ENCODE measurements around the gene GRHL1. TPM values are rescaled to one million over a fixed set of nuclear protein-coding genes. Genes with fewer than 3 reads are reported as not detected.

The GRHL1 gene
- total and polyA plus RNA-seq, 2 of the 4 experiments (the other 2 are of a cell fraction) = 0.18 to 0.21 TPM

DNA sequence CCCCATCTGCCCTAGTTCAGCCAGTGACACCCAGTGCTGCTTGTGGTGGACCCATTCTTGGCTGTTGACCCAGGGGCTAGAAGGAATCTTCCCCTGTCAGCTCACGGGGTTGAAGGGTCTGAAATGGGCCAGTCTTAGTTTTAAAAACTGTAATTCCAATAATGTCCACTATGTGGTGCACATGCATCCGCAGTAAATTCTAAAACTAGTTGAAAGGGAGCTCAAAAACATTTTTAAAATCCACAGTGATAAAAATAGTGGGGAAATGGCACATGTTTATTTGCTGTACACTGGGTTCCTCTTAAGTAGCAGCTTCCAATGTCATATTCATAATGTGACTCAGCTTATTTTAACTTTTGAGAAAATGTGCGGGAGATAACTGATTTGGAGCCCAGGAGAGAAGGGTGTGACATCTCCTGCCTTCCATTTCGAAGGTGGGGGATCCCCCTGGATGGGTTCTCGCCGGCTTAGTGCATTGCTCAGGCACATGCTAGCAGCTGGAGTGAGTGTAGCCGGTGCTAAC lies 32.8 kb downstream of the GRHL1 start (continued):
- TF ChIP-seq MAZ (IDR thresholded peaks at IDR 0.05; ENCODE audit: borderline replicate concordance, low read depth, low read length) = no peak

DNA sequence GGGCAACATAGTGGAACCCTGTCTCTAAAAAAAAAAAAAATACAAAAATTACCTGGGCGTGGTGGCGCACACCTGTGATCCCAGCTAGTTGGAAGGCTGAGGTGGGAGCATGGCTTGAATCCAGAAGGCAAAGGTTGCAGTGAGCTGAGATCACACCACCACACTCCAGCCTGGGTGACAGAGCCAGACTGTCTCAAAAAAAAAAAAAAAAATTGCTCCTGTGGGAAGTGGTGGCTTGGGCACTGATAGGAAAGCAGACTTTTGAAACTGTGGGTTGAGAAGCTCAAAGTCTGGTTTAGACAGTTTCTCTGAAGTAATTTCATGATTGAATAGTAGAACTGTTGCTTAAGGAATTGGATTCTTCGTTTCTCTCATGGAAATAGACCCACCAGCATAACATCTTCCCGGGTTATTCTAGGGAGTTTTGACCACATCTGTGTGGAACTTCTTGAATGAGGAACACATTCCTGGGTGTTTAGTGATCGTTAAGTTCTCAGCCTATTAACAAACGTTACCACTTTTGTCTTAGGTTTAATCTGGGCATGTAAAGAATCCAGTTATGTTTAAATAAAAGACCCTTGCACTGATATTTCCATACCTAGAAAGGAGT lies 33.5 kb downstream of the GRHL1 start:
- whole genome bisulfite sequencing, 2 experiments (ENCODE audit: extremely low coverage in 2 of 2, insufficient read length in 1 of 2) = no CpG with 5 or more reads among the region's 6 CpGs
- no peak overlapping the region for H3K9ac ChIP-seq (ENCODE audit: low read depth, low read length)
- H4K8ac ChIP-seq (ENCODE audit: low read depth in 2 of 2, low read length in 2 of 2) = no peak overlapping the region
- no peak overlapping the region for H3K56ac ChIP-seq (ENCODE audit: extremely low read depth, insufficient read depth, low read length)
- H3K4me2 ChIP-seq (ENCODE audit: low read depth, low read length) = peak overlapping the region; percentile 72; the same call in 1 of the 2 replicates
- no peak overlapping the region; the same call in 1 of the 2 replicates for H4K5ac ChIP-seq (ENCODE audit: low read depth, low read length)
- H3K4ac ChIP-seq (ENCODE audit: low read depth, low read length) = peak overlapping the region; percentile 46; the same call in 1 of the 2 replicates
- no peak overlapping the region for H2AK9ac ChIP-seq (replicated peaks; ENCODE audit: low read depth, low read length, poor library complexity)
- no peaks in the 10 kb centered on the region for H3K36me3 ChIP-seq (ENCODE audit: control insufficient read depth, insufficient read depth, low read length)
- no peak overlapping the region; the same call in 1 of the 2 replicates for H2BK20ac ChIP-seq (ENCODE audit: low read depth, low read length)
- 0 out of 2 replicates have a peak overlapping the region, but pooled peaks have one; percentile 29 for H3K14ac ChIP-seq (replicated peaks; ENCODE audit: low read depth, low read length)
- peaks cover 12% of the 10 kb centered on the region for H3K4me1 ChIP-seq (ENCODE audit: control insufficient read depth, insufficient read depth, low read length)
- no TSS peak for BruUV-seq (replicated peaks)
- H3K79me1 ChIP-seq (ENCODE audit: low read depth in 1 of 2, low read length in 2 of 2) = no peaks in the 10 kb centered on the region
- H4K20me1 ChIP-seq (ENCODE audit: insufficient read depth, low read length) = no peaks in the 10 kb centered on the region
- H3K23ac ChIP-seq (ENCODE audit: low read depth, low read length) = no peak overlapping the region
- H3K27ac ChIP-seq (ENCODE audit: insufficient read depth, low read length) = no peak overlapping the region
- CTCF ChIA-PET = interaction anchor here (0.5 to 1.9 kb wide), 21 partner anchors 8 to 390 kb away, joined by 3 to 14 read pairs (median 3); partner anchors contain the start of genes KLF11 and TAF1B
- in situ Hi-C loops (cut with MboI; ENCODE audit: low sequenced_read_pairs) (no loop called here), dilution Hi-C loops (cut with HindIII; ENCODE audit: low sequenced_read_pairs, unreplicated experiment) (no loop called here), intact Hi-C loops (cut with micrococcal nuclease) (loop anchor here (2.0 kb wide), 1 partner anchor 58 kb away; the partner anchor contains the start of gene KLF11)
- H2BK120ac ChIP-seq (ENCODE audit: low read depth, low read length) = peak overlapping the region; percentile 70; the same call in 1 of the 2 replicates
- POLR2A ChIA-PET (ENCODE audit: unreplicated experiment) = no interaction called here
- H3K9me1 ChIP-seq (ENCODE audit: insufficient read depth, low read length) = peaks cover 7% of the 10 kb centered on the region
- H3K27me3 ChIP-seq (ENCODE audit: control insufficient read depth, insufficient read depth, low read length) = no peaks in the 10 kb centered on the region
- no peak overlapping the region for H3K4me3 ChIP-seq (ENCODE audit: insufficient read depth, low read depth, low read length)
- H4K91ac ChIP-seq (ENCODE audit: insufficient read depth, low read depth, low read length) = no peak overlapping the region
- H2AK5ac ChIP-seq (ENCODE audit: low read depth, low read length) = no peak overlapping the region; the same call in 1 of the 2 replicates
- peak overlapping the region; percentile 77 for H2BK5ac ChIP-seq (ENCODE audit: low read depth, low read length, poor library complexity, severe bottlenecking)
- no peak overlapping the region for H2AFZ ChIP-seq (replicated peaks; ENCODE audit: low read length, poor library complexity)
- ATAC-seq (ENCODE audit: low read depth) = peak; percentile 61
- DNase-seq = peak; percentile 63
- H3K9me3 ChIP-seq (ENCODE audit: control insufficient read depth, insufficient read depth, low read length) = no peaks in the 10 kb centered on the region
- peak overlapping the region; percentile 56; the same call in 1 of the 2 replicates for H3K18ac ChIP-seq (ENCODE audit: low read depth, low read length)
- no peak overlapping the region for H2BK15ac ChIP-seq (ENCODE audit: low read depth, low read length)
- no peak for TF ChIP-seq MXI1 (IDR thresholded peaks at IDR 0.05; ENCODE audit: borderline replicate concordance, low read depth, low read length)
- TF ChIP-seq CEBPB (IDR thresholded peaks at IDR 0.05; ENCODE audit: low read depth, low read length) = no peak
- no peak for TF ChIP-seq RAD21 (IDR thresholded peaks at IDR 0.05; ENCODE audit: low read length)
- no peak for TF ChIP-seq SMC3 (IDR thresholded peaks at IDR 0.05; ENCODE audit: low read depth, low read length)
- TF ChIP-seq POLR2A (IDR thresholded peaks at IDR 0.05; ENCODE audit: low read depth, low read length) = no peak
- TF ChIP-seq NFE2L2 (IDR thresholded peaks at IDR 0.05; ENCODE audit: low read depth, low read length) = no peak
- TF ChIP-seq, protein P1, sequence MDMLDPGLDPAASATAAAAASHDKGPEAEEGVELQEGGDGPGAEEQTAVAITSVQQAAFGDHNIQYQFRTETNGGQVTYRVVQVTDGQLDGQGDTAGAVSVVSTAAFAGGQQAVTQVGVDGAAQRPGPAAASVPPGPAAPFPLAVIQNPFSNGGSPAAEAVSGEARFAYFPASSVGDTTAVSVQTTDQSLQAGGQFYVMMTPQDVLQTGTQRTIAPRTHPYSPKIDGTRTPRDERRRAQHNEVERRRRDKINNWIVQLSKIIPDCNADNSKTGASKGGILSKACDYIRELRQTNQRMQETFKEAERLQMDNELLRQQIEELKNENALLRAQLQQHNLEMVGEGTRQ (IDR thresholded peaks at IDR 0.05; ENCODE audit: low read depth, low read length) = no peak
- TF ChIP-seq RFX5 (IDR thresholded peaks at IDR 0.05; ENCODE audit: low read depth, low read length) = no peak
- no peak for TF ChIP-seq MAZ (IDR thresholded peaks at IDR 0.05; ENCODE audit: borderline replicate concordance, low read depth, low read length)
- no peak for TF ChIP-seq FOS (IDR thresholded peaks at IDR 0.05; ENCODE audit: low read depth, low read length)
- TF ChIP-seq ELK1 (IDR thresholded peaks at IDR 0.05; ENCODE audit: borderline replicate concordance, low read depth, low read length) = no peak
- no peak for TF ChIP-seq RCOR1 (IDR thresholded peaks at IDR 0.05; ENCODE audit: insufficient replicate concordance, low read length)
- no peak for TF ChIP-seq MAFK (IDR thresholded peaks at IDR 0.05; ENCODE audit: low read depth, low read length)
- no peak for TF ChIP-seq CHD1 (IDR thresholded peaks at IDR 0.05; ENCODE audit: low read depth, low read length)
- no peak for TF ChIP-seq BHLHE40 (IDR thresholded peaks at IDR 0.05; ENCODE audit: low read depth, low read length)

Measured in IMR-90 (cell line).